ENCODE data around the gene IGF1R.

The IGF1R gene

GRCh38 chr15:98817745-98818144 lies 169.4 kb downstream of the IGF1R start:
- TF ChIP-seq CTCF (IDR thresholded peaks at IDR 0.05; ENCODE audit: control extremely low read depth, extremely low read depth, low read depth, missing control alignments) = no peak
- ChIA-PET CTCF (interaction anchor here (0.8 kb wide), 1 partner anchor 29 kb away, joined by 3 read pairs; no protein-coding TSS in a partner anchor), POLR2A (no interaction called here)
- DNase-seq (ENCODE audit: extremely low spot score) = no peak

GRCh38 chr15:98823012-98823458 lies 174.7 kb downstream of the IGF1R start:
- CTCF ChIA-PET = interaction anchor here (1.1 kb wide), 1 partner anchor 44 kb away, joined by 4 read pairs; no protein-coding TSS in a partner anchor
- POLR2A ChIA-PET = no interaction called here
- TF ChIP-seq CTCF (IDR thresholded peaks at IDR 0.05; ENCODE audit: control extremely low read depth, extremely low read depth, low read depth, missing control alignments) = no peak
- DNase-seq (ENCODE audit: extremely low spot score) = no peak

- ChIA-PET POLR2A (no interaction called here), CTCF (interaction anchor here (1.2 kb wide), 1 partner anchor 28 kb away, joined by 3 read pairs; no protein-coding TSS in a partner anchor)
- no peak for DNase-seq (ENCODE audit: extremely low spot score)
- TF ChIP-seq CTCF (IDR thresholded peaks at IDR 0.05; ENCODE audit: control extremely low read depth, extremely low read depth, low read depth, missing control alignments) = no peak
Observed at GRCh38 chr15:98823616-98824015, 175.3 kb downstream of the IGF1R start.

- no peak for DNase-seq (ENCODE audit: extremely low spot score)
- ChIA-PET POLR2A (no interaction called here), CTCF (interaction anchor here (1.2 kb wide), 1 partner anchor 27 kb away, joined by 3 read pairs; no protein-coding TSS in a partner anchor)
- no peak for TF ChIP-seq CTCF (IDR thresholded peaks at IDR 0.05; ENCODE audit: control extremely low read depth, extremely low read depth, low read depth, missing control alignments)
Observed at GRCh38 chr15:98824595-98824994, 176.3 kb downstream of the IGF1R start.

- ChIA-PET POLR2A (no interaction called here), CTCF (no interaction called here)
- no peak for TF ChIP-seq CTCF (IDR thresholded peaks at IDR 0.05; ENCODE audit: control extremely low read depth, extremely low read depth, low read depth, missing control alignments)
- no peak for DNase-seq (ENCODE audit: extremely low spot score)
Observed at GRCh38 chr15:98826658-98827057, 178.3 kb downstream of the IGF1R start.

GRCh38 chr15:98827217-98827616 lies 178.9 kb downstream of the IGF1R start:
- ChIA-PET CTCF (no interaction called here), POLR2A (no interaction called here)
- no peak for TF ChIP-seq CTCF (IDR thresholded peaks at IDR 0.05; ENCODE audit: control extremely low read depth, extremely low read depth, low read depth, missing control alignments)
- DNase-seq (ENCODE audit: extremely low spot score) = no peak

Measured in GM10248 (cell line).